ENCODE data around the gene KLF6. TPM values are rescaled to one million over a fixed set of nuclear protein-coding genes. Genes with fewer than 3 reads are reported as not detected.
A peak's percentile ranks its signal among the peaks of the same experiment; 100 is the strongest.

Gene KLF6
- total and polyA plus RNA-seq, 2 donors (not counting 1 experiment from before 2014, with no cell fraction given), result 175 to 921 TPM

DNA sequence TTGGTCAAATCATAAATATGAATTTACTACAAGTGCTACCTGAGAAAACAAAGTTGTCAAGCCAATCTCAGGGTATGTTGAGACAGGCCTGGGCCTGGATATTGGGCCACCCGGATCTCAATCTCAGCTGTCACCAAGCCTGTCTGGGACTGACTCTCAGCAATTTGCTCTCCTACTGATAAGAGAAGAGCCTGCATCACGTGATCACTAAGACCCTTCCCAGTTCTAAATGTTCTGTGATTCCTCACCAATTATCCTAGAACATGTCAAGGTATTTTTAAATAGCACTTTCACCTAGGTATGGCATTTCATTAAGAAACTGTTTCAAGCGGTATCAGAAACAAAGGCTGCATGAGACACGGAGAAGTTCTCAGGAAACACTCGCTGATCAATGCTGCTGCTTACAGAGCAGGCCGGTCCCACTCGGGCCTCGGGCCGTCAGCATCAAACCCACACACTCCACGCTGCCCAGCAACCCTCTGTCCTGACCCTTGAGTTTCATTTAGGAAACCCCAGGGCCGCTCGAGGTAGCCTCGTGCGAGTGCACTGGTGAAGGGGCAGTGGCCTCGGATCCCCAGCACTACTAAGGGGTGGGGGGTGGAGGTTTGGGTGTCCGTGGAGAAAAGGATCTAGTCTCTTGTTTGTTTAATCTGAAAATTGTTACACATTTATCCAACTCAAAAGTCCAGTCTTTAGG is 4.1 kb downstream of the KLF6 start:
- Mint-ChIP-seq H3K9me3 (ENCODE audit: insufficient read depth) (no peaks in the 10 kb centered on the region), H3K27ac (peak overlapping the region; percentile 96), H3K4me1 (peaks cover 59% of the 10 kb centered on the region), H3K4me3 (peak overlapping the region; percentile 96), H3K27me3 (no peaks in the 10 kb centered on the region)
- ChIA-PET CTCF (no interaction called here), POLR2A (interaction anchor here (1.8 to 2.8 kb wide), 2 partner anchors 19 to 23 kb away, joined by 5 to 17 read pairs; no protein-coding TSS in a partner anchor)
- Histone ChIP-seq H3K27ac (ENCODE audit: low read length in 2 of 2) (peak overlapping the region; percentile 97 to 99), H3K79me2 (ENCODE audit: control insufficient read depth, insufficient read depth, low read length) (peaks cover 69% of the 10 kb centered on the region), H3K9me3 (ENCODE audit: control extremely low read depth in 1 of 3, control insufficient read depth in 2 of 3, insufficient read depth in 1 of 3, low read length in 2 of 3) (peaks cover 0 to 6% (median 0%) of the 10 kb centered on the region in 3 donors), H3K36me3 (replicated peaks in 1 of 2; ENCODE audit: control extremely low read depth in 1 of 2, control insufficient read depth in 1 of 2, extremely low read depth in 1 of 2, insufficient read depth in 2 of 2, low read length in 1 of 2) (peaks cover 2 to 60% of the 10 kb centered on the region in 2 experiments), H3K4me2 (replicated peaks; ENCODE audit: low read depth, low read length, poor library complexity, severe bottlenecking) (peak overlapping the region; percentile 82), H3K27me3 (replicated peaks in 1 of 4; ENCODE audit: control extremely low read depth in 1 of 4, control insufficient read depth in 3 of 4, insufficient read depth in 4 of 4, low read length in 3 of 4) (no peaks in the 10 kb centered on the region), H2AFZ (ENCODE audit: insufficient read depth, low read depth, low read length, poor library complexity, severe bottlenecking) (no peak overlapping the region), H3K4me1 (ENCODE audit: control insufficient read depth in 2 of 2, insufficient read depth in 2 of 2, low read length in 2 of 2) (peaks cover 34 to 50% of the 10 kb centered on the region in 2 donors), H4K20me1 (ENCODE audit: control insufficient read depth, insufficient read depth, low read length, poor library complexity, severe bottlenecking) (peaks cover 87% of the 10 kb centered on the region), H3K4me3 (ENCODE audit: control extremely low read depth in 1 of 5, extremely low read depth in 1 of 5, insufficient read depth in 1 of 5, low read depth in 2 of 5, low read length in 4 of 5) (peak overlapping the region; percentile 3 to 99 (median 98)), H3K9ac (ENCODE audit: low read length) (no peak overlapping the region)
- intact Hi-C loops (cut with micrococcal nuclease), result loop anchor here (5.0 to 10.0 kb wide), 2 partner anchors 351 to 606 kb away; partner anchors contain the start of gene PITRM1
- ATAC-seq (ENCODE audit: low read depth) (no peak), DNase-seq (no peak)
- 94% methylated on average over 8 of the region's 16 CpGs for WGBS (ENCODE audit: insufficient coverage)
- TF ChIP-seq EZH2 (IDR thresholded peaks at IDR 0.05; ENCODE audit: borderline replicate concordance, insufficient read depth, low read depth, low read length, poor library complexity, severe bottlenecking), result no peak
- TF ChIP-seq, protein P1, sequence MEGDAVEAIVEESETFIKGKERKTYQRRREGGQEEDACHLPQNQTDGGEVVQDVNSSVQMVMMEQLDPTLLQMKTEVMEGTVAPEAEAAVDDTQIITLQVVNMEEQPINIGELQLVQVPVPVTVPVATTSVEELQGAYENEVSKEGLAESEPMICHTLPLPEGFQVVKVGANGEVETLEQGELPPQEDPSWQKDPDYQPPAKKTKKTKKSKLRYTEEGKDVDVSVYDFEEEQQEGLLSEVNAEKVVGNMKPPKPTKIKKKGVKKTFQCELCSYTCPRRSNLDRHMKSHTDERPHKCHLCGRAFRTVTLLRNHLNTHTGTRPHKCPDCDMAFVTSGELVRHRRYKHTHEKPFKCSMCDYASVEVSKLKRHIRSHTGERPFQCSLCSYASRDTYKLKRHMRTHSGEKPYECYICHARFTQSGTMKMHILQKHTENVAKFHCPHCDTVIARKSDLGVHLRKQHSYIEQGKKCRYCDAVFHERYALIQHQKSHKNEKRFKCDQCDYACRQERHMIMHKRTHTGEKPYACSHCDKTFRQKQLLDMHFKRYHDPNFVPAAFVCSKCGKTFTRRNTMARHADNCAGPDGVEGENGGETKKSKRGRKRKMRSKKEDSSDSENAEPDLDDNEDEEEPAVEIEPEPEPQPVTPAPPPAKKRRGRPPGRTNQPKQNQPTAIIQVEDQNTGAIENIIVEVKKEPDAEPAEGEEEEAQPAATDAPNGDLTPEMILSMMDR (IDR thresholded peaks at IDR 0.05), result no peak
